T1000 (cell line): ENCODE results near the gene YY1.
A peak's percentile ranks its signal among the peaks of the same experiment; 100 is the strongest.
"Not testable (repeated sequence)": the region's sequence is repeated elsewhere in the genome, so short reads cannot be mapped to it uniquely, and the experiment has no call there.

Experiments
- DNase-seq: peaks from one replicate; lab custom pipeline; 2025; ENCODE audit warnings: mixed read lengths; lab: John Stamatoyannopoulos, UW

Gene YY1

DNA sequence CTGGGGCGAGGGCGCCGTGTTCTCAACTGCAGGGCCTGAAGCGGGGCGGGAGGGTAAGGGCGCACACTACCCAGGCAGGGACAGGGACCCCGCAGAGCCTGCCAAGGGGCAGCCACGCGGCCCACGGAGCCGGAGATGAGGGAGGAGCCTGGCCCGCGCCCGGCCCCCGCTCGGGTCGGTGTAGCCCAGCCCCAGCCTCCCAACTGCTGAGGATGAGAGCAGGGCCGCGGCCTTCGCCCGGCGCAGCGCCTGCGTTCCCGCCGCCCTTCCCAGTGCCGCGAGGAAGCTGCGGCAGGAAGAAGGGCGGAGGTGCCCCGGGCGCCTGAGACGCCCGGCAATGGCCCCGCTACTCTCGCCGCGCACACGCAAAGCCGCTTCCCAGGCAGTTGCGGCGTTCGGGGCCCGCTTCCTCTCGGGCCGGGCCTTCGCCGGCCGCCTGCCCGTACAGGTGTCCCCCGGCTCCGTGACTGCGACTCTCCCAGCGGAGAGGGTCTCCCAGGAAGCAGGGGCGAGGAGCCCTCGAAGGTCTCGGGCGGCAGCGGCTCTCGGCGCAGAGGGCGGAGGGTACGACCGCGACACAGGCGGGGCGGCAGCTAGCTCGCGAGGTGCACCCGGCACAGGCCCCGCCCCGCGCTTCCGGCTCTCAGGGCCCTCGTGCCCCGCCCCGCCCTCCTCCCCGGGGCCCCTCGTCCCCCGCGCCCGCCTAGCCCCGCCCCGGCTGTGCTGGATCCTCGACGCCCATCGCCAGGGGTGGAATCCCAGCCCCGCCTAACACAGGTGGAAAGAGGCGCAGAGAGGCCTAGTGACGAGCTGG lies 24.8 kb upstream of the YY1 start:
- peak; percentile 51 for DNase-seq

GRCh38 chr14:100214770-100215083 lies 24.2 kb upstream of the YY1 start:
- DNase-seq, result no peak

GRCh38 chr14:100215330-100215885 lies 23.5 kb upstream of the YY1 start:
- DNase-seq, result no peak

GRCh38 chr14:100219126-100219785 lies 19.7 kb upstream of the YY1 start:
- DNase-seq, result no peak

DNA sequence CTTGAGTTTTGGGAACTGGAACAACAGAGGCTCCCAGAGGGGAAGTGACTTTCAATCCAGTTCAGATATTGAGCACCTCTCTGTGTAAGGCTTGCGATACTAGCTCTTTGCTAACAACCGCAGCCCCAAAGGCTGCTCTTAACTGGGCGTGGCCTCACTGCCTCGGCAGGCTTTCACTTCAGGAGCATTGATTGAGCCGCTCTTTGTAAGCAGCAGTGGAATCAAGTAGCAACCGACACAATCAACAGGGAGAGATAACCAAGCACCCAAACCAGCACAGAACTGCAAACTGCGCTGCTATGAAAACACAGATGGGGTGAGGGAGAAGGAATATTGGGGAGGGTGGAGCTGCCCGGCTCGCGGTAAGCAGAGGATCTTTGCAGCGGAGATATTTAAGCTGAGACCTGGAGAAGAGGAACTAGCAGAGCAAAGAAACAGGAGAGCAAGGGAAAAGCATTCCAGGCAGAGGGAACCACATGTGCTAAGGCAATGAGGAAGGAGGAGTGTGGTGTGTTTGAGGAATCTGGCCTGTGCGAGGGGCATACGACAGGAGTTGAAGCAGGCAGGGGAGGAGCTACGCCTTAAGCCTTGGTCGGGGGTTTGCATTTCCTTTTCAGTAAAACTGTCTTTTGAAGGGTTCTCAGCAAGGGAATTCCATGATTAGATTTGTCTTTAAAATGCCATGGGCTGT lies 17.3 kb upstream of the YY1 start:
- no peak for DNase-seq

DNA sequence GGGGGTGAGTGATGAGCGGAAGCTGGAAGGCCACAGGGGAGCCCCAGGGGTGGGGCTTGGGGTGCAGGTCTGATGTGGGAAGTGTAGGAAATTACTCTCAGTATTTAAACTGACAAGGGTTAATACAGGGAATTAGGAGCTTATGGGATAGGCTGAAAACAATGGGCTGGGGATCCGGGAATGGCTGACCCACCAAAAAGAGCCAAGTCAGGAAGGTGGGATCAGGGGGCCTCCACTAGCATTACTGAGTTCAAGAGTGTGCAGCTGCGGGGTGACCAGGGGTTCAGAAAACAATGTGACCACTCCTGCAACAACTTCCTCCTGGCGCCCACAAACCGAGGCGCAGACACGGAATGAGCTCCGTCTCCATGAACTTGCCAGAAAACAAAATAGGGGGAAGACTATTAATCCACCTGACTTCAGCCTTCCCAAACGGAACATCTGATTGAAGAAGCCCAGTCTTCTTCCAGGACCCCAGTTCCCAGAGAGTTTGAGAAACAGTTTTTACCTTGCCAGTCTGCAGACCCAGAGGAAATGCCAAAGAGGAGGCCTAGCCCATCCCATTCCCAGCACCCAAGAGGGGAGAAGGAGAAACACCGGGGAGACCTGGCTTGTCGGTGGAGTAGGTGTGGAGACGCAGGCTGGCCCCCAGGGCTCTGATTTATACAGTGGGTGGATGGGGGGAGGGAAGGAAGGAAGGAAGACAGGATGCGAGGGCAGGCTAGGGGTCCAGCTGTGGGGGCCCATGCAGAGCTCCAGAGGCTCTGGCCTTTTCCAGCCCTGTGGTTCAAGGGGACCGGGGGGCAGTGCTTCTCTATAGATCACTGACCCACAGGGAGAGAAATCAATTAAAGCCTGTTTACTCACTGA lies 16.5 kb upstream of the YY1 start:
- DNase-seq, result no peak

- no peak for DNase-seq
Observed at GRCh38 chr14:100223332-100224201, 15.4 kb upstream of the YY1 start.

DNA sequence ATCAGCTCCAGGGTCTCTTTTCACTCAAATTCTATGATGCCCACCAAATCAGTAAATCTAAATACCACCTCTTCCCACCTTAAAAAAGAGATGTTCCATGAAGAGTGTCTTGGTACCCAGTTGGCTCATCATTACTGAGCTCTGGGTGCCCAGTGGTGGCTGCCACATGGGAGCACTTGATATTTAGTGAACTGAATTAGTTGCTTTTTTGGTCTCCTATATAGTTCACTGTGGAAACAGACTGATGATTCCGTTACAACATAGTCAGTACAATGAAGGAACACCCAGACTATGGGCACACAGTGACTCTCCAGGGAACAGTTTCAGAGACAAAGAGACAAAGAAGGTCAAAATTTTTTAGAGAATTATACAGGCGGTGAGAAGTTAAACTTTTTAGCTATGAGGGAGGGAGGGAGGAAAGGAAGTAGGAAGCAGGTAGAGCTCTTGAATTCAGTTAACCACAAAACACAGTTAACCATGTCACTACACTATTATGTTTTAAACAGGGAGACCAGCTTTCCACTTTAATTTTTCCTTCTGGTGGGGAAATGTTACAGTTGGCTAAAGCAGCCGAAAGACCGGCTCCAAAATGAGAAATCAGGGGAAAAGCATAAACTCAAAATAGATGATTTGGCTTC lies 14.6 kb upstream of the YY1 start:
- no peak for DNase-seq

- no peak for DNase-seq
Observed at GRCh38 chr14:100225169-100225568, 13.8 kb upstream of the YY1 start.

- DNase-seq, result no peak
Observed at GRCh38 chr14:100230361-100230760, 8.6 kb upstream of the YY1 start.

GRCh38 chr14:100234511-100234910 lies 4.4 kb upstream of the YY1 start:
- DNase-seq, result no peak

DNA sequence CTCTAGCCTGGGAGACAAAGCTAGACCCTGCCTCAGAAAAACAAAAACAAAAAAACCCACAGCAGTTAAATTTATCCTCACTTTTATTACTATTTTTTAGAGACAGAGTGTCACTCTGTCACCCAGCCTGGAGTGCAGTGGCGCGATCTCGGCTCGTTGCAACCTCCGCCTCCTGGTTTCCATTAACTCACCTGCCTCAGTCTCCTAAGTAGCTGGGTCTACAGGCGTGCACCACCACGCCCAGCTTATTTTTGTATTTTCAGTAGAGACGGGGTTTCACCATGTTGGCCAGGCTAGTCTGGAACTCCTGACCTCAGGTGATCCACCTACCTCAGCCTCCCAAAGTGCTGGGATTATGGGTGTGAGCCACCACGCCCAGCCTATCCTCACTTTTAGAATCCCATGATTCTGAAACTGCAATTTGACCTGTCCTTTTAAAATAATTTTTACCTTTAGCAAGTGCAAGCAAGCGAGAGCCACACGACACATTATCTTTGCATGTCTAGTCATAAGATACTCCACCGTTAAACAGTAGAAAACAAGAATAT lies 2.6 kb upstream of the YY1 start:
- not testable (repeated sequence) for DNase-seq

DNA sequence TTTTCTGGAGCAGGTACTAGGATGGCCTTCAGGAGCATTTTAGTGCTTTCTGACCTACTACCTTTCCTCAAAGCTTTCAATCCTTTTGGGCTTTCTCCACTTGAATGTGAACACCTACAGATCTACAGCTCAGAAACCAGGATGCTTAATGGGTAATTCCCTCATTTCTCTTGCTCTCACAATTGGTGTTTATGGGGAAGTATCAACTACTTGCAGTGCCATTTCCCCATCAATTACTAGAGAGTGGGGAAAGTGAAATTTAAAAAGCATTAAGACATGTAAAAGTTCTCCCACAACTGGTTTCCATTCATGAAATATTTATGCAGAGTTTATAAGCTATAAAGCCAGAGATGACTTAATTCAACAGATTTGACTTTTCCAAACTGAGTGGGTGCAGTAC lies 2.1 kb upstream of the YY1 start:
- DNase-seq, result no peak

DNA sequence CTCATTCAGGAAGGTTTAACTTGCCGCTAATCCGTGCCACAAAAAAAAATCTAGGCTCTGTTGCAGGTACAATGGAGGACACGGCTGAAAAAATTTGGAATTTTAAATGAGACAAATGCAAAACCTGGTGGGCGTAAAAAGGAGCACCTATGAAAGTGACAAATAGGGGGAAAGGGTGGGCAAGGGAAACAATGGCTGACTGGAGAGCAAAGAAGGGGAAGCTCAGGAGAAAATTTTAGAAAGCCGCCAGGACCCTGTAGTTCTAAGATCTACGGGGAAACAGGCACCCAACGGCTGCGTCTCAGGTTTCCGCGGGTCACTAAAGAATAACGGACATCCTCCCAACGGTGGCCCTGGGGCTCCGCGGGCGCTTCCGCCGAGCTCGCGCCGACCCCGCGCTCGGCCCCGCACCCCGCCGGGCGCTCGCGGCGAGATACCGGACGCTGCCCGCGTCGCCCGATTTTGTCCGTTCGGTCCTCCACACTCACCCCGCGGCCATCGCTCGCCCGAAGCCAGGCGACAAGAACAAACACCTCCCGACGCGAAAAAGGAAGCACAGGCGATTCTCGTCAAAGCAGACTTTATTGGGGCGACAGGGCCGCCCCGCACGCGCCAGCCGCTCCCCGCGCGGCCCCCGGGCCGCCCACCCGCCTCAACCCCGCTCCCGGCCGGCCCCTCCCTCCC lies 1.1 kb upstream of the YY1 start:
- peak; percentile 16 for DNase-seq

- no peak for DNase-seq
Observed at GRCh38 chr14:100239211-100239839, 381 bp downstream of the YY1 start.

- peak; percentile 82 for DNase-seq
Observed at GRCh38 chr14:100239840-100240667, 1.1 kb downstream of the YY1 start.

DNA sequence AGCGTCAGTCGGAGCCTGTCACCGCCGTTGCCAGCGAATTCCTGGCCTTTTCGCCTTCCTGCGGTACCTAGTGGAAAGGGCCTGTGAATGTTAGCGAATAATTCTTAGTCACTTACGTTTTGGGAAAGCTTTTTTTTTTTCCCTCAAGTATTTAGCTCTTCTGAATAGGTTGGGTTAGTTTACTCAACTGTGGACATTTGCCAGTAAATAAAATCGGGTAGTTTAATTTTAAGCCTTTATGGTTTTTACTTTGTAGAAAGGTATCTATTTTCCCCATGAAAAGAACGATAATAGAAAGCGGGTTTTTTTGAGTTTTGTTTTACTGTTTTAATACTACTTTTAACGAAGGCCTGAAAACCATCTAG lies 1.7 kb downstream of the YY1 start:
- DNase-seq, result no peak

DNA sequence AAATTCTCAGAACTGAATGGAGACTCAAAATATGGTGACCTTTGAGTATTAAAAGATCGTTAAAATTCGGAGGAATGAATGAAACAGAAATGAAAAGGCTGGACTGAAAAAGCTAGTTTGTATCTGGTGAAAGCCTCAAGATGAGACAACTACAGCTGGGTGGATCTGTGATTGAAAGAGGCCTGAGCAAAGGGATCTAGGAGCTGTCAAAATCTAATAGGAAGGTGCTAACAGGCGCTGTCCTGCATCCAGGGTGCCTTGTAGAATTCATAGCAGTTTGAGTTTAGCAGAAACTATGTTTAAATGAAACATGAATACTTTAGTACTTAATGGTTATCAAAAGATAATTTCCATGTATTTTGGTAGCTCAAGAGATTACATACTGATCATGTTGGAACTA lies 2.3 kb downstream of the YY1 start:
- DNase-seq, result no peak
